Esophagus muscularis mucosa (tissue), 4 donors: ENCODE results near the gene TMEM43. TPM values are rescaled to one million over a fixed set of nuclear protein-coding genes. Genes with fewer than 3 reads are reported as not detected.
"Not testable (repeated sequence)": the region's sequence is repeated elsewhere in the genome, so short reads cannot be mapped to it uniquely, and the experiment has no call there.

Experiments used
- DNase-seq: peaks from one replicate; pipeline ENCODE4 v3.0.0-alpha.2; 2017; ENCODE audit errors: extremely low spot score
- H3K27ac ChIP-seq, 4 donors: fragments of 200-600 bp; sonication (generic); replicated peaks in 1 of 4; 1 replicate in 3 of 4; 2 replicates in 1 of 4; pipeline ENCODE4 v1.5.1; 2016 to 2019; ENCODE audit warnings: mild to moderate bottlenecking in 1 of 4
- H3K27me3 ChIP-seq, 4 donors: fragments of 200-600 bp; sonication (generic); one replicate each; pipeline versions ENCODE4 v1.5.1 to v1.6.0; 2016 to 2019
- H3K36me3 ChIP-seq, 4 donors: fragments of 200-600 bp; sonication (generic); one replicate each; pipeline ENCODE4 v1.5.1; 2016 to 2019
- H3K4me1 ChIP-seq, 4 donors: fragments of 200-600 bp; sonication (generic); one replicate each; pipeline ENCODE4 v1.5.1; 2016 to 2019
- H3K4me3 ChIP-seq, 4 donors: fragments of 200-600 bp; sonication (generic); 1 replicate in 2 of 4; 2 replicates in 2 of 4; pipeline ENCODE4 v1.5.1; 2016 to 2019; ENCODE audit warnings: mild to moderate bottlenecking in 4 of 4, moderate library complexity in 1 of 4
- H3K9me3 ChIP-seq, 4 donors: fragments of 200-600 bp; sonication (generic); 1 replicate in 3 of 4; 2 replicates in 1 of 4; pipeline ENCODE4 v1.5.1; 2016 to 2019
- EP300 ChIP-seq: sonication (generic); formaldehyde crosslinking; IDR thresholded peaks from one replicate; pipeline ENCODE4 v1.6.1; 2017; ENCODE audit warnings: antibody characterized with exemption
- POLR2A ChIP-seq: fragments of 450-650 bp; IDR thresholded peaks from one replicate; pipeline ENCODE4 v1.6.1; 2017; ENCODE audit warnings: antibody characterized with exemption, moderate library complexity, mild to moderate bottlenecking, low read depth
- POLR2AphosphoS5 ChIP-seq, 2 donors: sonication (generic); formaldehyde crosslinking; IDR thresholded peaks; one replicate each; pipeline ENCODE4 v1.6.1; 2017; ENCODE audit warnings: antibody characterized with exemption in 2 of 2
- WGBS: methylation state at CpG from one replicate; pipeline ENCODE4 v1.1.5; 2018; 5-methylcytosine and 5-hydroxymethylcytosine counted together
- intact Hi-C: fragments of 100-400 bp; cut with DNase I; formaldehyde crosslinking; loops from one replicate; pipeline ENCODE4 v1.15.1; 2023
- total RNA-seq, 4 donors: library from RNA; depleted of rRNA; stranded (reverse); fragments of >200 nt; gene quantifications; one replicate each; pipeline versions ENCODE4 v1.1.0 to v1.2.1, GENCODE V29; 2016
- TF ChIP-seq, protein P1 (sequence below), 3 experiments: fragments of 200-600 bp in 2 of 3; fragments of 450-650 bp in 1 of 3; sonication (generic) in 2 of 3; IDR thresholded peaks; one replicate each; pipeline ENCODE4 v1.5.1; 2017 to 2019; ENCODE audit warnings: antibody characterized with exemption in 3 of 3, mild to moderate bottlenecking in 2 of 3, moderate library complexity in 1 of 3

TMEM43 gene
- total RNA-seq, 4 donors from 2014 or later: 131 to 208 (median 179) TPM

DNA sequence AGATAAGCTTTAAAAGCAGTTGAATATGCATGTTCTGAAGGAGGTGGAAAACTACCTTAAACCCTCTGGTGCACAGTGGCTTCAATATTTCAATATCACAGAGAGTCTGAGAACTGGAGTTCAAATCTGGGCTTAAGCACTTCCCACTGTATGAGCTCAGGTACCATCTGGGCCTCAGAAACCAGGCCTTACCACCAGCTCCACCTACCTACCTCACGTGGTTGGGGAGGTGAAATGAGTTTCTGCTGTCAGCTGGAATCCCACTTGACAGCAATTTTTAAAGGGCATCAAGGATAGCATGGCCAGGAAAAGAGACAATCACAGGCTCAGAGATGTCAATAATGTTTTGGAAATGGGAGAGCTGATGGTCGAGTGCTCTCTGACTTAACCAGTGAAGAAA, 5.2 kb upstream of the TMEM43 start:
- no peaks in the 10 kb centered on the region for H3K9me3 ChIP-seq
- peaks cover 16 to 35% (median 26%) of the 10 kb centered on the region in 4 donors for H3K4me1 ChIP-seq
- no peak overlapping the region for H3K4me3 ChIP-seq
- H3K27me3 ChIP-seq: no peaks in the 10 kb centered on the region
- TF ChIP-seq EP300 (no peak), POLR2A (no peak), POLR2AphosphoS5 (IDR thresholded peaks at IDR 0.05) (no peak)
- TF ChIP-seq, protein P1, sequence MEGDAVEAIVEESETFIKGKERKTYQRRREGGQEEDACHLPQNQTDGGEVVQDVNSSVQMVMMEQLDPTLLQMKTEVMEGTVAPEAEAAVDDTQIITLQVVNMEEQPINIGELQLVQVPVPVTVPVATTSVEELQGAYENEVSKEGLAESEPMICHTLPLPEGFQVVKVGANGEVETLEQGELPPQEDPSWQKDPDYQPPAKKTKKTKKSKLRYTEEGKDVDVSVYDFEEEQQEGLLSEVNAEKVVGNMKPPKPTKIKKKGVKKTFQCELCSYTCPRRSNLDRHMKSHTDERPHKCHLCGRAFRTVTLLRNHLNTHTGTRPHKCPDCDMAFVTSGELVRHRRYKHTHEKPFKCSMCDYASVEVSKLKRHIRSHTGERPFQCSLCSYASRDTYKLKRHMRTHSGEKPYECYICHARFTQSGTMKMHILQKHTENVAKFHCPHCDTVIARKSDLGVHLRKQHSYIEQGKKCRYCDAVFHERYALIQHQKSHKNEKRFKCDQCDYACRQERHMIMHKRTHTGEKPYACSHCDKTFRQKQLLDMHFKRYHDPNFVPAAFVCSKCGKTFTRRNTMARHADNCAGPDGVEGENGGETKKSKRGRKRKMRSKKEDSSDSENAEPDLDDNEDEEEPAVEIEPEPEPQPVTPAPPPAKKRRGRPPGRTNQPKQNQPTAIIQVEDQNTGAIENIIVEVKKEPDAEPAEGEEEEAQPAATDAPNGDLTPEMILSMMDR (IDR thresholded peaks at IDR 0.05): no peak
- peaks cover 12 to 54% (median 47%) of the 10 kb centered on the region in 4 donors for H3K36me3 ChIP-seq
- DNase-seq: no peak
- intact Hi-C loops: loop anchor here (5.0 kb wide), 1 partner anchor 222 kb away; no protein-coding TSS in a partner anchor
- 94% methylated on average over 2 of the region's 2 CpGs for WGBS
- H3K27ac ChIP-seq: no peak overlapping the region

DNA sequence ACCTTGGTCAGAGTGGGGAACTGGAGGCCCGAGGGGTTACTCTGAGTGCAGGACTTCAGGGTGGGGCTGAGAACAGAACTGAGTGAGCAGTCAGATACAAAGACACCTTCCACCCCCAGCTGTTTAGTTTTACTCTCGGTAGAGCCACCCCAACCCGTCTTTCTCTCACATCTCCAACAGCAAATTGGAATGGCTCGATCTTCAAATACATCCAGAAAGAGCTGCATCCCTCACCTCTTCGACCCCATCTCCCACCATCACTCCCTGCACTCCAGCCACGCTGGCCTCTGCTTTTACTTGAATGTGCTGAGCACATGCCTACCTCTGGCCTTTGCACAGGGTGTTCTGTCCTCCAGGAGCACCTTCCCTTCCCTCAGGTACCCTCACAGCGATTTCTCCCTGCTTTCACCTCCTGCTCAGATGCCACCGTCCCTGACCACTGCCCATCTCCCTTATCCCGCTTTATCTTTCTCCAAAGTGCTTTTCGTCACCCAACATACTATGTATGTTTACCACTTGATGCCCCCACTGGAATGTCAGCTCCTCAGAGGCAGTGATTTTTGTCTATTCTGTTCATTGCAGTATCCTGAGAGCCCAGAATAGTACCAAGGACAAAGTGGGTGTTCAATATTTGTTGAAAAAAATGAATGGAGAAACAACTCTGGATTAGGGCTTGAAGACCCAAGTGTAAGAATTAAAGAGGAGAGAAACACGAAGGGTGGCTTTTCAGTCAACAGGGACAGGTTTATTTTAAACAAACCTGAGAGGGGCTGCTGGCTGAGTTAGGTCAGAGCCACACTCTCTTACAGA, 4.5 kb upstream of the TMEM43 start:
- 94% methylated on average over 11 of the region's 11 CpGs for WGBS
- no peak for TF ChIP-seq POLR2AphosphoS5 (IDR thresholded peaks at IDR 0.05)
- TF ChIP-seq, protein P1 (IDR thresholded peaks at IDR 0.05): no peak
- TF ChIP-seq EP300: no peak
- TF ChIP-seq POLR2A: no peak
- intact Hi-C loops: loop anchor here (5.0 kb wide), 1 partner anchor 223 kb away; no protein-coding TSS in a partner anchor
- peak; percentile 79 for DNase-seq
- peaks cover 6 to 47% (median 40%) of the 10 kb centered on the region in 4 donors for H3K36me3 ChIP-seq
- no peaks in the 10 kb centered on the region for H3K9me3 ChIP-seq
- H3K27me3 ChIP-seq: no peaks in the 10 kb centered on the region
- H3K4me3 ChIP-seq: no peak overlapping the region
- H3K27ac ChIP-seq: no peak overlapping the region
- peaks cover 16 to 35% (median 26%) of the 10 kb centered on the region in 4 donors for H3K4me1 ChIP-seq

DNA sequence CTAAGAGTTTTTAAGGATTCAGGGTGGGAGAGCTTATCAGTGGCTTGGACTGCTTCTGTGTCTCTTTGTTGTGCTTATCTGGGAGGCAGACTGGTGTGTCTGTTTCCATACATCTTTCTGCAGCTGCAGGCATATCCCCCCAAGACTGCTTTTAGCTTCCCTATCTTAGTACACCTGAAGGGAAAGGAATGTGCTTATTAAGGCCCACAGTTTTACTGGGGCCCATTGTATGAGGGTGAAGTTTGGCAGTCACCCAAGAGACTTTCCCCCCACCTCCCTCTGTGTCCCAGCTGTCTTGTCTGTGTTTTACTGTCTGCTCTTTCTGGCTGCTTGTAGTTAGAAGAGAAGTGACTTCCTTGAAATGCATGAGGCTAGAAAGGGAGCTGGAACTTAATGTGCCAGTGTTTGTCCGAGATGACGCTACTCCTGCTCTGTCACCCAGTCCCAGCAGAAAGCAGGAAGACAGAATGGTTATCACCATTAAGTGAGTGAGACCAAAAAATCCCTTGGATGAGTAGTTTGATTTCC, 3.9 kb upstream of the TMEM43 start:
- H3K4me3 ChIP-seq, H3K9me3 ChIP-seq, H3K27me3 ChIP-seq, H3K27ac ChIP-seq: not testable (repeated sequence)
- peaks cover 4 to 40% (median 34%) of the 10 kb centered on the region in 4 donors for H3K36me3 ChIP-seq
- peaks cover 19 to 41% (median 28%) of the 10 kb centered on the region in 4 donors for H3K4me1 ChIP-seq
- intact Hi-C loops: loop anchor here (5.0 kb wide), 1 partner anchor 224 kb away; no protein-coding TSS in a partner anchor
- WGBS: 94% methylated on average over 2 of the region's 2 CpGs
- DNase-seq: peak; percentile 26

DNA sequence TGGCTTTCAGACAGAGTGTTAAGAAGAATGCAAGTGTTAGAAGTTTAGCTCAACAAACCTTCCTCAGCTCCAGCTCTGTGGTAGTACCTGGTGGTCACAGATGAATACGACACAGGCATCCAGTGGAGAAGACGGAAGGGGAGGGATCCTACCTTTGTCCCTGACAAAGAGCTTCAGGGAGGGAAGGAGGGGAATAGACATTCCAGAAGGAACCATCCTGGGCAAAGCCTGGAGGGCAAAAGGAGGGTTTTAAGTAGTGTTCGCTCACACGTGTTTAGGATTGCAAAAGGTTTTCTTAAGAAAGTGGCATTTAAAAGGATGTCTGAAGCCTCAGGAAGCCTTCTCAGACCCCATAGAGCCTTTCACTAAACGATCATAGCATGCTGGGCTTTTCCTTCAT, 3.0 kb upstream of the TMEM43 start:
- TF ChIP-seq POLR2A (no peak), EP300 (no peak), POLR2AphosphoS5 (IDR thresholded peaks at IDR 0.05) (no peak)
- TF ChIP-seq, protein P1 (IDR thresholded peaks at IDR 0.05): no peak
- intact Hi-C loops: loop anchor here (5.0 kb wide), 1 partner anchor 225 kb away; no protein-coding TSS in a partner anchor
- 85% methylated on average over 5 of the region's 5 CpGs for WGBS

DNA sequence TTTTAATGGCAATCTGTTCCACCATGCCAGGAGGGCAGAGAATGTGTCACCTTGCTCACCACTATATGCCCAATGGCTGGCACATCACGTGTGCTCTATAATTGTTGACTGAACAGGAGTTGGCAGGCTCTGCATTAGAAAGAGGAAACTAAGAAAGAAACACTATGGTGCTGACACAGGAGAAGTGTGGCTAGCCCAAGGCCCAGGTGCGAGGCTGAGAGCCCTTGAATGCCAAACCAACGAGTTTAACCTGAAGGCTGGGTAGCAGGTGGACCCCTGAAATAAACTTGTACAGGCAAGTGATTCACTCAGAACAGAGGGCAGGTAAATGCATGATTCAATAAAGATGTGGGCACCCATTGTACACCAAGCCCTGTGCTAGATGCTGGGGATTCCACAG, 2.6 kb upstream of the TMEM43 start:
- Histone ChIP-seq H3K36me3 (peaks cover 0 to 38% (median 27%) of the 10 kb centered on the region in 4 donors), H3K4me3 (no peak overlapping the region), H3K27me3 (no peaks in the 10 kb centered on the region), H3K9me3 (no peaks in the 10 kb centered on the region), H3K27ac (no peak overlapping the region), H3K4me1 (peaks cover 33 to 54% (median 41%) of the 10 kb centered on the region in 4 donors)
- TF ChIP-seq, protein P1 (IDR thresholded peaks at IDR 0.05): no peak
- no peak for TF ChIP-seq POLR2A
- no peak for TF ChIP-seq POLR2AphosphoS5 (IDR thresholded peaks at IDR 0.05)
- TF ChIP-seq EP300: no peak
- intact Hi-C loops: loop anchor here (5.0 kb wide), 1 partner anchor 225 kb away; no protein-coding TSS in a partner anchor
- 83% methylated on average over 3 of the region's 3 CpGs for WGBS
- peak; percentile 37 for DNase-seq

More for the DNA sequence above, 3.0 kb upstream of the TMEM43 start:
- peaks cover 28 to 50% (median 37%) of the 10 kb centered on the region in 4 donors for H3K4me1 ChIP-seq
- no peak overlapping the region for H3K27ac ChIP-seq
- H3K4me3 ChIP-seq: no peak overlapping the region
- H3K9me3 ChIP-seq: no peaks in the 10 kb centered on the region
- H3K36me3 ChIP-seq: peaks cover 0 to 37% (median 28%) of the 10 kb centered on the region in 4 donors
- DNase-seq: peak; percentile 21
- H3K27me3 ChIP-seq: no peaks in the 10 kb centered on the region
